HL-60 (cell line): ENCODE data around the gene ST6GALNAC3.

Source experiments
- DNase-seq, 2 experiments: peaks; one replicate each; pipeline ENCODE4 v3.0.0-alpha.2; 2010 to 2020; ENCODE audit warnings: low read depth in 1 of 2, low spot score in 1 of 2
- H3K27ac ChIP-seq: fragments of 250-450 bp; sonication (Bioruptor Pico); replicated peaks from 2 replicates; pipeline ENCODE4 v1.5.1; 2020; ENCODE audit warnings: mild to moderate bottlenecking, moderate library complexity
- H3K27me3 ChIP-seq: fragments of 250-450 bp; sonication (Bioruptor Pico); 2 replicates; pipeline ENCODE4 v1.5.1; 2021; ENCODE audit warnings: mild to moderate bottlenecking, moderate library complexity; ENCODE audit not compliant: insufficient read depth, poor library complexity, severe bottlenecking
- H3K4me3 ChIP-seq: replicated peaks from 2 replicates; pipeline ENCODE4 v1.5.1; 2011; ENCODE audit warnings: mild to moderate bottlenecking, control low read depth, low read length; ENCODE audit not compliant: insufficient read depth
- CTCF ChIP-seq: IDR thresholded peaks from one replicate; pipeline ENCODE4 v1.5.1; 2011; ENCODE audit warnings: low read length, control low read depth, inconsistent platforms; ENCODE audit not compliant: insufficient read depth
- GABPA ChIP-seq: IDR thresholded peaks from 2 replicates; pipeline ENCODE4 v1.6.1; 2012; ENCODE audit warnings: low read depth
- POLR2AphosphoS5 ChIP-seq: IDR thresholded peaks from 2 replicates; pipeline ENCODE4 v1.6.1; 2012; ENCODE audit warnings: low read depth
- REST ChIP-seq: IDR thresholded peaks from 2 replicates; pipeline ENCODE4 v1.6.1; 2012; ENCODE audit warnings: low read depth; ENCODE audit not compliant: insufficient replicate concordance
- SPI1 ChIP-seq: IDR thresholded peaks from 2 replicates; pipeline ENCODE4 v1.6.1; 2012; ENCODE audit warnings: low read depth, mild to moderate bottlenecking, borderline replicate concordance

ST6GALNAC3 gene

DNA sequence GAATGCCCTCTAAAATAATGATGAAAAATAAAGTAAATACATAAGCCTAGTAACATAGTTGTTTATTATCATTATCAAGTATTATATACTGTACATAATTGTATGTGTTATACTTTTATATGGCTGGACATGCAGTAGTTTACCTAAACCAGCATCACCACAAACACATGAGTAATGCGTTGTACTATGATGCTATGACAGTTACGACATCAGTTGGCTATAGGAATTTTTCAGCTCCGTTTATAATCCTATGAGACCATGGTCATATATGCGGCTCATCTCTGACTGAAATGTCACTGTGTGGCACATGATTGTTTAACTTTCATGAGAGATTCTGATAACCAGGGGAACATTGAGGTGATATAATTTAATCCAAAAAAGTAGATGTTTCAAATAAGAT is 352.1 kb downstream of the ST6GALNAC3 start:
- no peak for TF ChIP-seq REST
- no peak for TF ChIP-seq GABPA
- TF ChIP-seq SPI1 = no peak
- no peak for TF ChIP-seq POLR2AphosphoS5
- TF ChIP-seq CTCF = no peak

GRCh38 chr1:76428028-76428427 is 353.5 kb downstream of the ST6GALNAC3 start:
- H3K4me3 ChIP-seq = no peak overlapping the region
- TF ChIP-seq REST (no peak), CTCF (no peak), SPI1 (no peak), POLR2AphosphoS5 (no peak), GABPA (no peak)
- no peaks in the 10 kb centered on the region for H3K27me3 ChIP-seq
- no peak overlapping the region for H3K27ac ChIP-seq
- no peak for DNase-seq

More for the DNA sequence above, 352.1 kb downstream of the ST6GALNAC3 start:
- no peak for DNase-seq
- Histone ChIP-seq H3K27ac (no peak overlapping the region), H3K4me3 (no peak overlapping the region), H3K27me3 (no peaks in the 10 kb centered on the region)

- Histone ChIP-seq H3K27me3 (no peaks in the 10 kb centered on the region), H3K4me3 (no peak overlapping the region), H3K27ac (no peak overlapping the region)
- TF ChIP-seq GABPA (no peak), POLR2AphosphoS5 (no peak), REST (no peak), CTCF (no peak), SPI1 (no peak)
- no peak for DNase-seq
Observed at GRCh38 chr1:76430531-76430930, 356.0 kb downstream of the ST6GALNAC3 start.
